Stimulated activated CD8-positive, alpha-beta memory T cell treated with anti-CD3 and anti-CD28 coated beads, Interleukin-4, amount 100 ng/mL, for 4 hours (primary cell): ENCODE data around the gene BMP8A.
"Not testable (repeated sequence)": the region's sequence is repeated elsewhere in the genome, so short reads cannot be mapped to it uniquely, and the experiment has no call there.

Experiments used
- DNase-seq, 2 donors: peaks; one replicate each; pipeline ENCODE4 v3.0.0-alpha.2; 2020; ENCODE audit warnings: low read depth in 2 of 2, low spot score in 1 of 2

Gene BMP8A

GRCh38 chr1:39505289-39505688 lies 13.9 kb downstream of the BMP8A start:
- DNase-seq, result no peak

GRCh38 chr1:39507230-39507928 lies 15.9 kb downstream of the BMP8A start:
- no peak for DNase-seq

- DNase-seq, result no peak
Measured at GRCh38 chr1:39508266-39508665, 16.8 kb downstream of the BMP8A start.

- no peak for DNase-seq
Measured at GRCh38 chr1:39508857-39509305, 17.4 kb downstream of the BMP8A start.

- no peak for DNase-seq
Measured at GRCh38 chr1:39509360-39510009, 18.0 kb downstream of the BMP8A start.

- not testable (repeated sequence) for DNase-seq
Measured at GRCh38 chr1:39510570-39511186, 19.2 kb downstream of the BMP8A start.

- DNase-seq, result not testable (repeated sequence)
Measured at GRCh38 chr1:39511477-39511876, 20.0 kb downstream of the BMP8A start.

- not testable (repeated sequence) for DNase-seq
Measured at GRCh38 chr1:39512234-39512847, 20.9 kb downstream of the BMP8A start.

- DNase-seq, result not testable (repeated sequence)
Measured at GRCh38 chr1:39514710-39515124, 23.3 kb downstream of the BMP8A start.

- DNase-seq, result not testable (repeated sequence)
Measured at GRCh38 chr1:39515131-39516086, 24.0 kb downstream of the BMP8A start.

- not testable (repeated sequence) for DNase-seq
Measured at GRCh38 chr1:39516841-39517240, 25.4 kb downstream of the BMP8A start.

GRCh38 chr1:39517936-39518335 lies 26.5 kb downstream of the BMP8A start:
- DNase-seq, result not testable (repeated sequence)

- not testable (repeated sequence) for DNase-seq
Measured at GRCh38 chr1:39519376-39519775, 27.9 kb downstream of the BMP8A start.

GRCh38 chr1:39522221-39522620 lies 30.8 kb downstream of the BMP8A start:
- not testable (repeated sequence) for DNase-seq

GRCh38 chr1:39522661-39523567 lies 31.5 kb downstream of the BMP8A start:
- DNase-seq, result no peak

- DNase-seq, result no peak
Measured at GRCh38 chr1:39524171-39524570, 32.7 kb downstream of the BMP8A start.

GRCh38 chr1:39524591-39525365 lies 33.3 kb downstream of the BMP8A start:
- no peak for DNase-seq

- DNase-seq, result no peak
Measured at GRCh38 chr1:39525366-39526165, 34.1 kb downstream of the BMP8A start.
